Measurements from ENCODE around the gene HPSE2.
A peak's percentile ranks its signal among the peaks of the same experiment; 100 is the strongest.
"Not testable (repeated sequence)": the region's sequence is repeated elsewhere in the genome, so short reads cannot be mapped to it uniquely, and the experiment has no call there.

The HPSE2 gene

DNA sequence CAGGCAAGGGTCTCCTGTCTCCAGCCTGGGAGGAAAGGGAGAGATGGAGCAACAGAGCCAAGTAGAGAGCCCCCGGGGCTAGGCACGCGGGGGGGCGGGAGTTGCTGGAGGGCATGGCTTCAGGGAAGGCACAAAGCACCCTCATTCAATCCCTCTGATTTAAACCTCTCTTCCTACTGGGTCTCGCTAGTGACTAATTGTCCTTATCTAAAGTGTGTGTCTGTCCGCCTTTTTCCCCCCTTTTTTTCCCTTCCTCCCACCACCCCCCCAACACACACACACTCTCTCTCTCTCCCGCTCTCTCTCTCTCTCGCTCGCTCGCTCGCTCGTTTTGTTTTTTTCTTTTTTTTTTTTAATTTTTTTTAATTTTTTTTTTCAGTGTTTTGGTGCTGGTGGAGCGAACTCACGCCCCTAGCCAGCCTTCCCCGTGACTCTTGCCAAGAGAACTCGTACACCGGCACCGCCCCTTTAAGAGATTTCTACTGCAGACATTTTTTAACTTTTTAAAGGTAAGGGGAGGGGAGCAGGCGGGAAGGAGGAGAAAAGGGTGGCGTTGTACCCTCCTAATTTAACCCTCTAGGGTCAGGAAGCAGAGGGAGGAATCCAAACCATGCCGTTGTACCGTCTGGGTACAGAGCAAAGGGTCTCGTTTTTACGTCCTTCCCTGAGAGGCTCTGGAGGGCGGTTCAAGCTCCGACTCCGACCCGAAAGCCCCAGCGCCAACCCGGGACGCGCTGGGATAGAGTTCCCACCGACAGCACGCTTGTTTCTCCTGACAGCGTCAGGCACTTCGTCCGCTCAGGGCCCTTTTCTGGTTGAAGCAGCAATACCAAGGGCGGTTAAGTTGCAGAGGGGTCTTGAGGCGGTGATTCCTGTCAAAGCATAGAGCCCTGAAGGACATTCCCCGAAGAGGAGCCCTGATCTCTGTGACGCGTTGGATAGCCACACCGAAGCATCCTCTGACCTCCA lies at the start of gene HPSE2:
Gene HPSE2 (minus strand): TSS at position 195 of the 969 bp plus-strand sequence.
- no peak for DNase-seq (ENCODE audit: low read depth in 3 of 3, low spot score in 1 of 3)

GRCh38 chr10:99280472-99280871 lies 44.8 kb upstream of the HPSE2 start:
- DNase-seq (ENCODE audit: low read depth in 3 of 3, low spot score in 1 of 3), result no peak

DNA sequence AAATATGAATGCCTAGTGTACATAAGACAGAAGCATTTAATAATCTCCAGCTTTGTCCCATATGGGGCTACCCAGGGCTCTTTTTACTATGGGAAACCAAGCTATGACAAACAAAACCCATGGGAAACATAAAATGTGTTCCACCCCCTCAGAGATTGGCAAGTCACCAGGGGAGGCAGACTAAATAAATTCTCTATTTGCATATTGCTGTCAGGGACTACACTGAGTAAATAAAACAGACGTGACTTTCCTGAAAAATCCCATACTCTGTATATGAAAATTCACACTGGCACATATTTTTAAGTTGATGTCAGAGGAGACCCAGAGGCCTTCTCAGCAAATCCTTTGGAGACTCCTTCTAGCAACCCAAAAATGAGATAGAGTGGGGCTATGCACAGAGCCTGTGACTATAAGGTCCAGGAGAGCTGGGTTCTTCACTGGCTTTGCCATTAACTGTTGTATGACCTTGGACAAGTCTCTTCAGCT lies 44.0 kb upstream of the HPSE2 start:
- DNase-seq (ENCODE audit: low read depth in 3 of 3, low spot score in 1 of 3), result no peak

DNA sequence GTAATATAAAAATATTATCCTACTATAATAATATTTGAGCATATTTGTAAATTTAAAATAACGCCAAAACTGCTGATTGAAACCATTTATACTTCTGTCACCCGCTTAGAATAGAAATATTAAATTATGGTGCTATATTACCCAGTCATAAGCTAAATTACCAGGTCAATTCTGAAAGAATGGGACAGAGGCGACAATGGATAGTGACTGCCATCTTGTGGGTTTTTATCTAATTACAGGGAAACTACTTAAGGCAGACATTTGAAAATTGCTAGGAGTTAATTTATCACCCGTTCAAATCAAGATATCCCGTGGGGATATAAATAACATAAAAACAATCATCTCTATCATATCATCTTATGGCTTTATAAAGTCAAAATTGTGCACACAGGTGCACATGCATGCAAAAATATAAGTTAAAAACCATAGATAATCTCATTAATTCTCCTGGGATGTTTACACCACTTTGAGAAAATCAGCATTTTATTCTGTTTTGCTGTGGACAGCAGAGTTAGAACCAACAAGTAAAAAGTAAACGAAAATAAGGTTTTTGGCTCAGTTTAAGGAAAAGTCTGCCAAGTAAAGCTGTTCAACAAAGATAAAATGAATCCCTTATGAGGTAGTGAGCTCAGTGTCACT lies 41.3 kb upstream of the HPSE2 start:
- DNase-seq (ENCODE audit: low read depth in 3 of 3, low spot score in 1 of 3), result no peak

- DNase-seq (ENCODE audit: low read depth in 3 of 3, low spot score in 1 of 3), result no peak
These were observed 30.7 kb upstream of the HPSE2 start for GRCh38 chr10:99266383-99266782.

GRCh38 chr10:99248824-99249223 lies 13.2 kb upstream of the HPSE2 start:
- DNase-seq (ENCODE audit: low read depth in 3 of 3, low spot score in 1 of 3), result no peak

DNA sequence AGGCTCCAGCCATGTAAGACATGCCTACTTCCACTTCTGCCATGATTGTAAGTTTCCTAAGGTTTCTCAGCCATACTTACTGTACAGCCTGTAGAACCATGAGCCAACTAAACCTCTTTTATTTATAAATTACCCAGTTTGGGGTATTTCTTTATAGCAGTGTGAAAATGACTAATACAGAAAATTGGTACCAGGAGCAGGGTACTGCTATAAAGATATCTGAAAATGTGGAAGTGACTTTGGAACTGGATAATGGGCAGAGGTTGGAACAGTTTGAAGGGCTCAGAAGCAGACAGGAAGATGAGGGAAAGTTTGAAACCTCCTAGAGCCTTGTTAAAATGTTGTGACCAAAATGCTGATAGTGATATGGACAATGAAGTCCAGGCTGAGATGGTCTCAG lies 12.2 kb upstream of the HPSE2 start:
- DNase-seq (ENCODE audit: low read depth in 3 of 3, low spot score in 1 of 3), result not testable (repeated sequence)

DNA sequence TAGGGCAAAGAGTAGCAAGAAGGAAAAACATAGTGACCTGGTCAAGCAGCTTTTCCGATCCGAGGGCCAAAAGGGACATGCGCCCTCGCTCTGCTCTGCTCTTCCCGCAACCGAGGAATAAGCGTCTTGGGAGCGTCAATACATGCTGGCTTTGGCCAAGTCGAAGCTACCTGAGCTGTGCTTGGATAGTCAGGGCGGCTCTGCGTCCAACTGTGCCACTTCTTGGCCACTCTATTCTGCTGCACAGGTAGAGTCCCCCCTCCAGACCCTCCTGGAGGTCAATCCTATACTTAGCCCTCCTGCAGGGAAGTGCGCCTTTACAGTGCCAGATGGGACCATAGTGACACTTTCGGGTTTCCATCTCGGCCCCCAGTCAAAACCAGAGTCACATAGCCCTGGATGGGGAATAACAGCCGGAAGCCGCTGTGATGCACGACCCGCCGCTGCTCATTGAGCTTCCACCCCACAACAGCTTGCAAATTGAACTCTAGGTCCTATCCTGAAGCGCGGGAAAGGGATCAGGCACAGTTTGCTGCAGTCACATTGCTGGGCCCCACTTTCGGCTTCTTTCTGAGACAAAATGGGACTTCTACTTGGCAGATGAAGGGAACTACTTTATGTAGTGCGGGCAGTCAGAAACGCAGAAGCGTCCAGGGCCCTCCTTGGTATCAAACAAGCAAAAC lies 1.1 kb upstream of the HPSE2 start:
- no peak for DNase-seq (ENCODE audit: low read depth in 3 of 3, low spot score in 1 of 3)

- no peak for DNase-seq (ENCODE audit: low read depth in 3 of 3, low spot score in 1 of 3)
These were observed 628 bp downstream of the HPSE2 start for GRCh38 chr10:99234791-99235657.

DNA sequence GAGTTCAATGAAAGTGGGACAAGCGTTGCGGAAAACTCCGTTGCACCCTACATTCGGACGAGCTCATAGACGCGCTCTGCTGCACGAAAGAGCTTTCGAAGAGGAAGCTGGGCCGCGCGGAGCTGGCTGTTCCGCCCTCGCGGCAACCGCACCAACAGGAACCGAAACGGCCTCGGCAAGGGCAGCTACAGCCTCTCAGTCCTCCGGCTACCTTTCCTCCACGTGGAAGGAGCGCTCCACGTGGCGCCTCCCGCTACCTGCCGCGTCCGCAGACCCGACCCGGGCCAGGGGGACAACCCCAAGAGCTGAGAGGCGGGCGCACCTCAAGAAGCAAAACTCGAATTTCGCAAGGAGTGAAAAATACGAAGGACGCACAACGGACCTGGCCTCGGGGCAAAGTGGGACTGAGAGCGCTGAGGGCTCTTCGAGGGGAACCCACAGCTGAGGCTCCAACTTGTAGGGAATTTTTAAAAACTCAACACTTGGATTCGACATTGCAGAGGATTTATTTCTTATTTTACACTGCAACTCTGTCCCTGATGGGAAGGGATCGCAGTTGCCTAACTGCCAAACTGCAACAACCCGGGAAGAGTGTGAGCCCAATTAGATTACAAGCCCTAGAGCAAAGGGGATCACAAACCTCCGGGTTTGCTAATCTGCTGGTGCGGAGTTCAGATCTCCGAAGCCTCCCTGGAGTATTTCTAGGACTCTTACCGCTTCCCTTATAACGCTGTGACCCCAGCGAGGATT lies 1.4 kb downstream of the HPSE2 start:
- DNase-seq (ENCODE audit: low read depth in 3 of 3, low spot score in 1 of 3), result peak in 1 of 3 donors; percentile 4

DNA sequence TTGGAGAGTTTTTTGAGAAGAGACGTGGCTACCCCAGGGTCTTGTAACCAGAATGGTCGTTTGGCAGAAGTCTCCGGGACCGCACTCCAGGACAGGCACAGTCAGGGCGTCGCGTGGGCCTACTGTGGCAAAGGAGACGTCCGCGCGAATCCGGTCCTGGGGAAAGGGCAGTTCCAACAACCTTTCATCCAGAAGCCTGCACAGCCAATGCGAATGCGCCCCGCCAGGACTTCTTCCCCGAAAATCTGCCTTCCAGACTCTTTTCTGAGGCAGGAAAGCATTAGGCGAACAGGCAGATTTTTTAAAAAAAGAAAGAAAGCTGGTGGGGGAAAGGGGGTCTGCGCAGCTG lies 2.0 kb downstream of the HPSE2 start:
- DNase-seq (ENCODE audit: low read depth in 3 of 3, low spot score in 1 of 3), result no peak

GRCh38 chr10:99233000-99233688 lies 2.5 kb downstream of the HPSE2 start:
- no peak for DNase-seq (ENCODE audit: low read depth in 3 of 3, low spot score in 1 of 3)

- DNase-seq (ENCODE audit: low read depth in 3 of 3, low spot score in 1 of 3), result no peak
These were observed 3.2 kb downstream of the HPSE2 start for GRCh38 chr10:99232360-99232999.

DNA sequence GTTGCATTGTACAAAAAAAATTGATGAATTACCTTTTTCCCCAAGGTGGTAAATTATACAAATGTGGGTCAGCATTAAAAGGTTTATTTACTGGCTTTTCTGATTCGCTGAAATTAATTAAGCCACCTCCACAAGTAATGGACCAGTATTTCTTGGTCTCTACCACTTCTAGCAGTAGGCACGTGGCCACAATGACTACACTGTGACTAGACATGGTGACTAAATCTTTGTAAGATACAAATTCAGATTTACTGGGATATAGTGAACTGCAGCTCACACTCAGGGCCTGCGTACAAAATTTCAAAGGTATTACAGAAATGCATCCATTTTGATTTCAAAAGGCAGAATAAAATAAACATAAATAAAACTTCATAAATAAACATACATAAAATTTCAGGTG lies 10.9 kb downstream of the HPSE2 start:
- no peak for DNase-seq (ENCODE audit: low read depth in 3 of 3, low spot score in 1 of 3)

DNA sequence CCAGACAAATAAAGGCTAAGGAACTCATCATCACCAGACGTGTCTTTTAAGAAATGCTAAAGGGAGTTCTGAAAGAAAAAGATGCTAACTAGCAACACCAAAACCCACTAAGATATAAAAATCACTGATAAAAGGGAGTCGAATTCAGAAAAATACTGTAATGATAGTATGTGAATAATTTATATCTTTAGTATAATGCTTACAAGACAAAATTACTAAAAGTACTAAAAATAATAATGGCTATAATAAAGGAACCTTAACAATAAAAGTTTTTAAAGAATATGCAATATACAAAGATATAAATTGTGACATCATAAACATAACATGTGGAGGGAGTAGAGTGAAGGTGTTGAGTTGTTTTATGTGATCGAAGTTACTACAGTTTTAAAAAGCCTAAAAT lies 28.3 kb downstream of the HPSE2 start:
- DNase-seq (ENCODE audit: low read depth in 3 of 3, low spot score in 1 of 3), result no peak

DNA sequence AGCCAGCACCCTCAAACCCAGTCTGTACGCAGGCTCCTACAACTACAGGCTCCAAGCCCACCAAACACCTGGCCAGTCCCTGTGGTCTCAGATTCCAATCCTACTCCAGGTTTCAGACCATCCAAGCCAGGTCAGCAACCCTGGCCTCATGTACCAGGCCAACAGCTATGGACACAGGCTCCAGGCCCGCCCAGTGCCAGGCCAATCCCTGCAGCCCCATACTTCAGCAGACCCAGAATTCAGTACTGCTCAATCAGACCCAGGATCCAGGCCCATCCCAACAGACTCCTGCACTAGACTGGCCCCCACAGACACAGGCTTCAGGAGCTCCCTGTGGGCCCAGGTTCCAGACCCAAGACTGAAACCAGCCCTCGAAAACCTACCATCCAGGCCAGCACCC lies 32.3 kb downstream of the HPSE2 start:
- DNase-seq (ENCODE audit: low read depth in 3 of 3, low spot score in 1 of 3), result no peak

DNA sequence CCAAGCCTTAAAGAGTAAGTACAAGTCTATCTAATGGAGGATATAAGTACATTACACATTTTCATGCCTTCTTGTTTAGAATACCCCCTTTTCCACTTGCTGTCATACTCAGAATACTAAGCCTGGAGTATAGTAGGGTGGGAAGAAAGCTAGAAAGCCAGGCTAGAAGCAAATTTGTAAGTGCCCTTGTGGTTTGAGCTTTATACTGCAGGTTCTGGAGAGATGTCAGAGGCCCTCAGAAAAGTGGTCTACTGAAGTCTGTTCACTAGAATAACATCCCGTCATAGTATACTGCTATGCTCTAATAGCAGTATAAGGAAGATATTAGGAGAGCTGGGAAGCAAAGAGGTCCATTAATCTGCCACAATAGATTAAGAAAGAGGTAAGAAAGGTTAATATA lies 62.7 kb downstream of the HPSE2 start:
- DNase-seq (ENCODE audit: low read depth in 3 of 3, low spot score in 1 of 3), result no peak

- DNase-seq (ENCODE audit: low read depth in 3 of 3, low spot score in 1 of 3), result no peak
These were observed 63.4 kb downstream of the HPSE2 start for GRCh38 chr10:99172128-99172738.
